ENCODE results near the gene LRP1.

Gene LRP1

DNA sequence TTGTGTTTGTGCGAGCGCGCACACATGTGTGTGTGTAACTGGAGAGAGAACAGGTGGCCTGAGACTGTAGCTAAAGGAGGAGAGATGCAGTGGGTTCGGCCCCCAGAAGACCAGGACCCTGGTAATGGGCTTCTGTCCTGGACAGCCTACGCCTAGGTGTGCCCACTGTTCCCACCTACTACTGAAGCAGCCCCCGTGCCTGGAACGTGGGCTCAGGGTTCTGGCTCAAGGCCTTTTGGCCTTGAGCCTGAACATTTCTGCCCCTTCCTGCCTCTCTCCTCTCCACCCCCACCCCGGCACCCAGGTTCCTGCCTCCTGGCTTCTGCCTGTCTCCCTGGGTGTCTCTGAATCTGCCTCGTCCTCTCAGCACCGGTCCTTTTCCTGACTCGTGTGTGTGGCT is 86.8 kb downstream of the LRP1 start:
- no peak for DNase-seq

DNA sequence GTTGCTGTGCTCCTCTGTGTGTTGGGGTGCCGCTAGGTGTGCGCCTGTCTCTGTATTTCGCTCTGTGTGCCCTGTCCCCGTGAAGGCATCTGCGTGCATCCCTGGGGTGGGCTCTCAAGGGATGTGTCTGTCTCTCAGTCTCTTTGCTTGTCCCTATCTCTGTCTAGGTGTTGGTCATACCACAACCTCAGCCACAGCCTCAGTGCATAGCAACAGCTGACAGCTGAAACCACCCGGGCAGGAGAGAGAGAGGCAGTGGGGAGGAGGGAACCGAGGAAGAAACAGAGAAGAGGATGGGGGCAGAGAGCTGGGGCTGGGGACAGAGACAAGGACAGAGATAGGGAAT is 87.4 kb downstream of the LRP1 start:
- peak; percentile 57 for DNase-seq

DNA sequence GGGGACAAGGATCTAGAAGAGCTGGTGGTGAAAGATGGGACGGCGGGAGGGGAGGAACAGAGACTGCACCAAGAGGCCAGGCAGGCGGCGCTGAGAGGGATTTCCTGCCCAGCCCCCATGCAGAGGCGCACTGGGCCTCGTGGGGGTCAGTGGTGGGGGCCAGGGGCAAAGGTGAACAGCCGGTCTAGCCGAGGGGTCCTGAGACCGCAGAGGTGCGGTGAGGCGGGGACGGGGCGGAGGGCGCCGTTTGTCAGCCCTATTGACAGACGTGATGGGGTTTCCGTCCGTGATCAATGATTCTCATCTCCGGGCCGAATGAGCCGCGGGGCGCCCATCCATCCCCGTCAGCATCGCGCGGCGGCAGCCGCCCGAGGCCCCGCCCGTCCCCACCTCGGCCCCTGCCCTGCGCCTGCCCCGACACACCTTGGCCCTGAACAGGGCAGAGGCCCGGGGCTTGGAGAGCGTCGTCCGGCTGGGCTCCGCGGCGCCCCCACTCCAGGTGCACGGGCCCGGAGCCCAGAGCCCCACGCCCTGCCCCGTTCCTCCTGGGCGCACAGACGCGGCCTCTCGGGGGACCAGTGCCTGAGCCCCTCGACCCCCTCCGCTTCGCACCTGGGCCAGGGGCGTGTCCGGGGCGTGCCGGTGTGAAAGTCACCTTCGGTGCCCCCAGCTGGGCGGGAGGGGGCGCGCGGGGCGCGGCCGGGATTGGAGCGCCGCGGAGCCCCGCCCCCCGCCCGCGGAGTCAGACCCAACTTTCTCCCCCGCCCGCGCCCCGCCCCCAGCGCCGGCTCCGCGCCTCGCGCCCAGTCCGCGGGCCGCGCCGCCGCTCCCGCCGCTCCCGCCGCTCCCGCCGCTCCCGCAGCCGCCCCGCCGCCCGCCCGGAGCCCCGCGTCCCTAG is 88.0 kb downstream of the LRP1 start, which contains the start of gene NXPH4:
TSS of gene NXPH4 (plus strand) at position 781 of the 898 bp plus-strand sequence. CDS start 176 bp downstream, outside the sequence.
- peak; percentile 90 for DNase-seq

DNA sequence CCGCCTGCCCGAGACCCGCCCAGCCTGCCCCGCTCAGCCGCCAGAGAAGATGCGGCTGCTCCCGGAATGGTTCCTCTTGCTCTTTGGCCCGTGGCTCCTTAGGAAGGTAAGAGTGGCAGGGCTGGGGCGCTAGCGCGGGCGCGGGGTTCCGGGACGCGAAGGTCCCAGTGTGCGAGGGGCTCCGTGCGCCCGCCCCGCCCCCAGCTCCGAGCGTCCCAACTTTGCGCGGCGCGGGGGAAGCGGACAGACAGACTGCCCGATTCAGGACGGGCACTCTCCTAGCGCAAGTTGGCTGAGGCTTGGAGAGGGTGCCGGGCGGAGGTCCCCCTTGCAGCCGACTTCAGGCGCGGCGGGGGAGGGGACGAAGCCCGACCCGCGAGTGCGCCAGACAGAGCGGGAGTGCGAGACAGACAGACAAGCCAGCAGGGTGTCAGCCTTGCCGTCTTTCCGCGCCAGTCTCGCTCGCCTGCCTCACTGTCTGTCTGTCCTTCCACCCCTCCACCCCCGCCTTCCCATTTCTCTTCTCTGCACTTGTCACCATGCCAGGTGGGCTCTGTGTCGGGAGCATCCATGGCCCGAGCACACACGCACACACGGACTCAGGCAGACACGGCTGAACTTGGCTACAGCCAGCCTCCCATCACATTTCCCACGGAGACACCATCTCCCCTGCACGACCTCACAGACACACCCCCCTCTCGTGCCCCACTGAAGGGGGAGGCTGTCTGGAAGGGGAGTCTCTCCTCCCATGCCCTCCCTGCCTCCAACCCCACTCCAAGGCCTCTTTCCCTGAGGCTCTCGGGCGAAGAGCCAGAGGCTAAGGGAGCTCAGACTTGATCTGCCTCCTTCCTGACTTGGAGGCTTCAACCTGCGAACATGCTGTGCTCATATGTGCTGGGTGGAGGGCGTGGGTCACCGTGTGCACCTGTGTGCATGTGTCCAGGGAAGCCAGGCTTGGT is 88.9 kb downstream of the LRP1 start:
- peak; percentile 76 for DNase-seq

DNA sequence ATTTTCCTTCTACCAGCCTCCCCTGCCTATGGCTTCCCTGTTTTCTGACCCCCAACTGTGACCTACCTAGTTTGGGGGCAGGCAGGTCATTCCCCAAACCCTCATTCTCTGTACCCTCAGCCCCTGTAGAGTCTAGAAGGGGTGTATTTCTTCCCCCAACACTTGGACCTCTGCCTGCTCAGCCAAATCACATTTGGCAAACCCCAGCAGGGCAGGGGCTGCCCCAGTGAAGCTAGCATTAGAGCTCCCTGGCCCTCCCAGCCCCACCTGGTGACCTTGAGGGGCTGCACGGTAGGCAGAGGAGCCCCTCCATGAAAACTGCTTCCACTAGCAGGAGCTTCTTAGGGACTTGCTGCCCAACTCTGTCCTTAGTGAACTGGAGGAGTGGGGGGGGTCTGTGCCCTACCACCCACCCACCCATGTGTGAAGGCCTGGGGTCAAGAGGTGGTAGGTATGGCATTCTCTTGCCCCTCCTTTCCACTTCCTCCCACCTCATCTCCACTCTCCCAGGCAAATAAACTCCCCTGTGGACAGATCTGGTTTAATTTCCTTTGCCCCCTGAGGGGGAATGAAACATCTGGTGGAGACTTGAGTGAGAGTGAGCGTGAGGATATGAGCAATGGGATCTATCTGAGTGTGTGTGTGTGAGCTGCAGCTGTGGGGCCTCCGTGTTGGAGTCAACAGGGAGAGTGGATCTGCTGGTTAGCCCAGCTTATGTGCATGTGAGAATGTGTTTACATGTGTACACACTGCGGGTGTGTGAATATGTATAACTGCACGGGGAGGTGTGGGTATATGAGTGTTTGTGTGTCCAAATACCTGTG is 90.0 kb downstream of the LRP1 start:
- peak; percentile 79 for DNase-seq

DNA sequence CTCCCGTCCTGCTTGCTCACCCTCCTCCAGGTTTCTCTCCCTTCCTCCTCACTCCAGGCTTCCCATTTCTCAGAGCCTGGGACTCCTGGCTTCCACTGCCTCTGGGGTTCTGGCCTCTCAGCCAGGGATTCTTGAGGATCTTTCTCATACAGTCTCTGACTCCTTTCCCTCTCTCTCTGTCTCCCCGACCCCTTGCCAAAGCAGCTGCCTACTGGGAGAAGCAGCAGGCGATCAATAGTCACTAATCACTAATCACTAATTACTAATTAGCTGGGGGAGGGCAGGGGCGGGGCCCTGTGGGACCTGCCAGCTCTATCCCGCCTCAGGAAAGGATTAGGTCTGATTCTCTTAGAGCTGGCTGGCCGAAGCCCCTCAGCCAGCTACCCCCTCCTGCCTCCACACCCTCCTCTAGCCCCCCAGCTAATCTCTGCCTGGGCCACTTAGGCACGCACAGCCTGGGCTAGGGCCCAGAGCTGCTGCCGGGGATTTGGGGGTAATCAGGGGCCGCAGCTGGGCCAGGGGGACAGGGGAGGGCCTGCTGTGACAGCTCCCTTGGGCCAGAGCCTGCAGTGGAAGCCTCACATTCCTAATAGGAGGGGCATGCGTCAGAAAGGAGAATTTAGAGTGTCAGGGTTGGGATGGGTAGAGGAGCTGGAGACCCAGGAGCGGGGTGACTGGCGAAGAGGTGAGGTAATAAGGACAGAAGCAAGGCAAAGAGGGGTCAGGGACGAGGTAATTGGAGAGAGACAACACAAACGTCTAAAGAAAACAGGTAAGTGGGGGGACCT is 91.1 kb downstream of the LRP1 start:
- DNase-seq = no peak

DNA sequence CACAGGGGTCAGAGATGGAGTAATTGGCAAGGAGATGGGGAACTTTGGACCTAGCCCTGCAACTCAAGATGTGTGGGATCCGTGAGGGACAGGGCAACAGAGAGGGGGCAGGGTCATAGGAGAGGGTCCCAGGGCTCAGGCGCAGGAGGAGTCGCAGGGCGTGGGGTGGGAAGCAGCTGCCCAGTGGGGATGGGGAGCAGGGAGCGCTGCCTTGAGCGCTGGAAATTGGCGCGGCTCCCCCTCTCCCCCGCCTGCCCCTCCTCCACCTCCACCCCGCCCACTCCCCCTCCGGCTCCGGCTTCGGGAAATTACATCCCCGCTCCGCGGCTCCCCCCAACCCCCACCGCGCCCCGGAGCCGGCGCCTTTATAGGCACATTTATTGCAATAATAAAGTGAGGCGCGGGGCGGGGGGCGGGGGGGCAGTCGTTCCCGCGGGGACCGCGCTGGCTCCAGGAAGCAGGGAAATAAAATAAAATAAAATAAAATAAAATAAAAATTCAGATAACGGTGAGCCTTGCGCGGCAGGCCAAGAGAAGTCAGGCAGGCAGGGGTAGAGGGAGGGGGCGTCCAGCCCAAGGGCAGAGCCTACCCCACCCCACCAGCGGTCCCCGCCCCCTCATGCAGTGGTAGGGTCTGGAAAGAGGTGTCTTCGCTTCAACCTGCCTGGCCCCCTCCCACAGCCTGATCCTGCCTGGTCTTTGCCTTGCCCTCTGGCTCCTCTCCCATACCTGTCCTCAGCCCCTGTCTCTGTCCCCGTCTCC is 91.9 kb downstream of the LRP1 start:
- peak; percentile 74 for DNase-seq

DNA sequence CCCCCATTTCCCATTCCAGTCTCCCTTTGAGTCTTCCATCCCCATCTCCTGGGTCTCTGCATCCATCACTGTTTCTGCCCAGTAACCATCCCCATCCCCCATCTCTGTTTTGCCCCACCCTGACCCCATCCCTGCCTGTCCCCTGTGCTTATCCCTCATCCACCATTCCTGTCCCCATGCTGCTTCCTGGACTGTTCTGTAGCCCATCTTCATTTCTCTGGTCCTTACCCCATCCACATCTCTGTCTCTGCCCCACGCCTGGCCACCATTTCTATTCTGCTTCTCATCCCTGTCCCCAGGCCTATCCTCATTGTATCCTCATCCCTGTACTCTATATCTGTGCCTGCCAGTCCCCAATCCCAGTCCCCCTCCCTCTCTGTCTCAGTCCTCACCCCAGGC is 92.5 kb downstream of the LRP1 start:
- DNase-seq = no peak

DNA sequence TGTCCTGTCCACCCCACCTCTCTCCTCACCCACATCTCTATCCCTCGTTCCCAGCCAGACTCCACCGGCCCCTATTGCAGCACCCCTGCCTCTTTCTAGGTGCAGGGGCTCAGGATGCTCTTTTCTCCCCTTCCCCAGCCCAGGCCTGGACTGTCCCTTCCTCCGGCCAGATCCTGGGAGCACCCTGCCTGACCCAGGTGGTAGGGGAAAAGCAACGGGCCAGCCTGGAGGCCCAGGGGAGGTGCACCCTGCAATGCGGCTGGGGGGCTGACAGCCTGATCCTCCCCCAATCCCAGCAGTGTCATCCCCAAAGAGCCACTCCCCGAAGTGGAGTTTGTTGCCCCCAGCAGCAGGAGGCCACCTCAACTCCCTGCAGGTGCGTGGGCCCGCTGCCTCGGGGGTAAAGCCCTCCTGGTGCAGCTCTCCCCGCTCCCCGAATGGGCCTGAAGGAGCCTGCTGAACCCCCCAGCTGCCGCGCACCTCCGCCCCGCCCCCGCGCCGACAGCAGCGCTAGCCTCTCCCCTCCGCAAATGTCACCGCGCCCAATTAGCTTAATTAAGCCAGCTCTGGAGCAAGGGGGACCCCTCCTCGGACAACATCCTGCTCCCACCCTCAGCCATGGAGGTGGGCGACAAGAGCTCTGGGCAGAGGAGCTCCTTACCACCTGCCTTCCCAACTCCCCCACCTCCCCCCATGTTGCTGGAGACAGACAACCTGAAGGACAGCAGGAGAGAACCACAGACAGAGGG is 93.1 kb downstream of the LRP1 start:
- DNase-seq = no peak

DNA sequence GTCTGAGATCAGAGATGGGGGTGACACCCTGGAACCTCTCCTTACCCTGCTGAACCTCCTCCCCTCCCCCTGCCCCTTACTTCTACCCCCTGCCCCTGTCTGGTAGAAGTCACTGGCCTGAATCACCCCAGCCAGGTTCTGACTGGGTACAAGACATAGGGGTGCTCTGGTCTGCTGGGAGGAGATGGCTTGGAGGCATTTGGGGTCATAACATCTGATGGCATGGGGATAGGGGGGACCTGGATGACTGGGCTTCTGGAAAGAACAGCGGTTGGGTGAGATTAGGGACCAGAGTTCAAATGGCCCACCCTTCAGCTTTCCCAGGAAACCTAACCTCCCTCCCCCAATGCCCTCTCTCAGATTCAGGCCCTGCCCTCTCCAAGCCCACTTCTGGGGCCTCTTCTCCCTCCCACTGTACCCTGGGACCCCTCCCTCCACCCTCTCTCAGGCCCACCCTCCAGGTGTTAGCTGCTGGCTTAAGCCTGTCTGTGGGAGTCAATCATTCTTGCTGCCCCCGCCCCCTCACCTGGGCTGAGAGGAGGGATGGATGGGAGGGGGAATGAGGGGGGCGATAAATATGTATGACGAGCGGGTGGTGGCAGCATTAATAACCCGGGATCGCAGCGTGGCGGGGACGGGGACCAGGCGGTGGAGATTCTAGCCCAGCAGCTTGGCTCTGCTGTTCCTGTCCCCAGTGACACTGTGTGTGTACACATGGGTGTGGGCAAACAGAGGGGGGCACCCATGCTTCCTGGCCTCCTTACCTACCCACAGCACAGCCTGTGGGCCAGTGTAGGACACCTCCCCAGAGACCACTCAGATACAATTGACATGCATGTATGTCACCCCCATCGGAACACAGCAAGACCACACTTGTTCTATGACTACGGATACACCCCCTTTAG is 94.3 kb downstream of the LRP1 start:
- DNase-seq = peak; percentile 54

DNA sequence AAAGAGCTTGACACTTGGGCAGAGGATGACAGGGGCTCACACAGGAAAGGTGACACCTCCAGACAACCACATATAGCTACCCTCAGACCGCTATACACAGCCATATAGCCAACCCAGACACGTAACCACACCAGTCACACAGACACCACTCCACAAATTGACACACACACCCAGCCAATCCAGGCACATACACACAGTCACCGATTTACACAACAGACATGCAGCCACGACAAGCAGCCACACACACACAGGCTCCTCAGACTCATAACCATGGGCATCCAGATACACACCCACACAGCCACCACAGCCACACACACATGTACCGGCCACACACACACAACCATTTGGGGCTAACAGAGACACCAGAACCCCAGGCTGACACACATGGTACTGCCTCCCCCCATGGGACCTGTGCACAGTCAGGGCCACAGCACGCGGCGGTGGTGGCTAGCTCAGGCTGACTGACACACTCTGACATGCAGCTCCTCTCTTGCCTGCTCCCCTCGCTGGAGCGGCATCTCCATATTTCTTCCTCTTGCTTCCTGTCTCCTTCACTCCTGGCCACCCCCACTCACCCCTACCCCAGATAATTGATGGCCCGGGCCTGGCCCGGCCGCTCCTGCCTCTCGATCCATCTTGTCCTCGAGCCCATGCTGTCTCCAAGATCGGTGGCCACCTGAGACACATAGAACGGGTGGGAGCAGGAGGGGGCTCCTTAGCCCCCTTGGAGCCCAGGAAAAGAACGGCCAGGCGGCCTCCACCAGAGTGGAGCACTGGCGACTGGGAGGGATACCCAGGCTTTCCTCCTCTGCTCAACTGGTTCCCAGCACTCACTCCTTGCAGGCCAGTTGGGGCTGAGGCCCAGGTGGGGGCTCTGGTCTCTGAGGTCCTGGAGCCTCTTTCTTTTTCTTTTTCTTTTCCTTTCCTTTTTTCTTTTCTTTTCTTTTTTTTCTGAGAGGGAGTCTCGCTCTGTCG is 95.2 kb downstream of the LRP1 start:
- no peak for DNase-seq

DNA sequence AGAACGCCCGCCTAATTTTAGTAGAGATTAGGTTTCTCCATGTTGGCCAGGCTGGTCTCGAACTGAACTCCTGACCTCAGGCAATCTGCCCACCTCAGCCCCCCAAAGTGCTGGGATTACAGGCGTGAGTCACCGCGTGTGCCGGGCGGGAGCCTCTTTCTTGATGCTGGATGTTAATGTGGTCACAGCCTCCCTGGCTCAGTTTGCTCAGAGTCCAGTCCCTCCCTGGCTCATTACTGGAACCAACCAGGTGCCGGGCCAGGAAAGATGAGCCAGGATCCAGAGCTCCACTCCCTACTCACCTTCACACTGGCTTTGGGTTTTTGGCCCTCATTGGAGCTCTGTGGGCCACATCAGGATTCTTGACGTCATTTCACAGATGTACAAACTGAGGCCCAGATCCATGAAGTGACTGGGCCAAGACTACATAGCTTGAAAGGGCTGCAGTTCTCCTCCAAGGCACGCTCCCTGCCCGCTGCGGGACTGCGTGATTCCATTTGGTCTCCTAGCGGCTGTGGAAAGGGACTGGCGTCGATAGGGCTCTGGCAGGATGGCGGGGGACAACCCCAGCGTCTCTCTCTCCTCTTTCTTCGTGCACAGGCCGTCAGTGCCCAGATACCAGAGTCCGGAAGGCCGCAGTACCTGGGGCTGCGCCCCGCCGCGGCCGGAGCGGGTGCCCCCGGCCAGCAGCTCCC is 96.1 kb downstream of the LRP1 start:
- DNase-seq = no peak

DNA sequence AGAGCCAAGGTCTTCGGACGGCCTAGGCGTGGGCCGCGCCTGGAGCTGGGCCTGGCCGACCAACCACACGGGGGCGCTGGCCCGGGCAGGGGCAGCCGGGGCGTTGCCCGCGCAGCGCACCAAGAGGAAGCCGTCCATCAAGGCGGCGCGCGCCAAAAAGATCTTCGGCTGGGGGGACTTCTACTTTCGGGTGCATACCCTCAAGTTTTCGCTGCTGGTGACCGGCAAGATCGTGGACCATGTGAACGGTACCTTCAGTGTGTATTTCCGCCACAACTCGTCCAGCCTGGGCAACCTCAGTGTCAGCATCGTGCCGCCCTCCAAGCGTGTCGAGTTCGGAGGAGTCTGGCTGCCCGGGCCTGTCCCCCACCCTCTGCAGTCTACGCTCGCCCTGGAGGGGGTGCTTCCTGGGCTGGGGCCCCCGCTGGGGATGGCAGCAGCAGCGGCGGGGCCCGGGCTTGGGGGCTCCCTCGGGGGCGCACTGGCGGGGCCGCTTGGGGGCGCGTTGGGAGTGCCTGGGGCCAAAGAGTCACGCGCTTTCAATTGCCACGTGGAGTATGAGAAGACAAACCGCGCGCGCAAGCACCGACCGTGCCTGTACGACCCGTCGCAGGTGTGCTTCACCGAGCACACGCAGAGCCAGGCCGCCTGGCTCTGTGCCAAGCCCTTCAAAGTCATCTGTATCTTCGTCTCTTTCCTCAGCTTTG is 96.8 kb downstream of the LRP1 start:
- peak; percentile 75 for DNase-seq

DNA sequence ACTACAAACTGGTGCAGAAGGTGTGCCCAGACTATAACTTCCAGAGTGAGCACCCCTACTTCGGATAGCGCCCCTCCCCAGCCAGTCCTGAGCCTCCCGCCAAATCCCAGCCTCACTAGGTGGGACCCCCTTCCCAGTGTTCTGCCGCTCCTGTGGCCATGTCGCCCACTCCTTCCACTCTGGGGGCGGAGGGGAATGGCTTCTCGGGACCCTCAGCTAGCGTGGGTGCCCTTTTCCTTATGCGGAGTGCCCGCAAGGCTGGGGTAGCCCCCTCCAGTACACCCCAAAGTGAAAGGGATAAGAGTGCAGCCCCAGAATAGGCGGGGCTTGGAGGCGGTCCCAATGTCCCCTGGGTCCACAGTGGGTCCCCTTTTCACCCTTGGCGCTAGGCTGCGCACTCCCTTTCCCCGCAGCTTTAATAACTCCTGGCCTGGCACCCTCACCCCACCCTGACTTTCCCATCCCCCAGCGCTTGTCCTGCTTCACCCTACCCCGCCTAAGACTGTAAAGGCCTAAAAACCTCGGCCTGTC is 97.5 kb downstream of the LRP1 start:
- DNase-seq = no peak

DNA sequence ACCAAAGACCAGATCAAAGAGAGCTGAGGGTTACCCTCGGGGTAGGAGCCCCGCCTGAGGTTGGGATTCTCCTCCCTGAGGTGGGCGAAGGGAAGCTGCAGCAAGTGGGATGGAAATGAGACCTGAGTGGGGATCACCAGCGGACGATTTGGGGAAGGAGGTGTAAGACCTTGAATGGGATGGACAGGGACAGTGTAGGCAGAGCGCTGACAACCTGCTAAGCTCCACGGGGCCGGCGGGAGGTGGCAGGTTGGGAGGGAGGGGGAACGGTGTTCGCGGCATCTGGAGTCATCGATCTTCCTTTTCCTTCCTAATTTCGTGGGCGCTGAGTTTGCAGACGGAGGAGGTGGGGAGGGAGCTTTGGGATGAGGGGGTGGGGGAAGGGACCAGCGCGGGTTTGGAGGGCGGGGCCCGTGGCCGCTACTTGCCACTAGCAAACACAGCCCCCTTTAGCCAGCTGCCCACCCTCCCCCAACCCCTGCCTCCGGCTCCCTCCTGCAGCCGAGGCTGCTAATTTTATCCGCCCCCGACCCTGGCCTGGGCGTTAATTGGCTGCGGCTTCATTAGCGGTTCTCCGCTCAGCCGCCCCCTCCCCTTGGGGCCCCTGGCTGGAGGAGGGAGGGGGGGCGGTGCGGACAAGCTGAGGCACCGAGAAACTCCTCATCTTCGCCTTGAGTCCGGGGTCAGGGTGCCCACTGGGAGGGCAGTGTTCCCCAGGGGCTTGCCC is 98.5 kb downstream of the LRP1 start:
- peak; percentile 88 for DNase-seq

Data from NCI-H69 (cell line).